GM21737 (cell line): ENCODE results near the gene EFNA4.

Experiments
- ATAC-seq: cut with Tn5 transposase; IDR thresholded peaks from one replicate; pipeline ENCODE4 v1.9.1; 2021; ENCODE audit warnings: mild to moderate bottlenecking, moderate library complexity; ENCODE audit not compliant: unreplicated experiment

Gene EFNA4

GRCh38 chr1:155032886-155033285 lies 30.7 kb upstream of the EFNA4 start:
- no peak for ATAC-seq

GRCh38 chr1:155033524-155033923 lies 30.0 kb upstream of the EFNA4 start, which contains the start of the genes DCST1 and DCST2:
Gene DCST1, plus strand, starts transcription at chr1:155033824. Its CDS starts 213 bp downstream, at chr1:155034037.
Gene DCST2, minus strand, starts transcription at chr1:155033781. Its CDS starts 80 bp downstream, at chr1:155033701.
- ATAC-seq, result no peak

- no peak for ATAC-seq
Measured at GRCh38 chr1:155034318-155035208, 29.0 kb upstream of the EFNA4 start.

DNA sequence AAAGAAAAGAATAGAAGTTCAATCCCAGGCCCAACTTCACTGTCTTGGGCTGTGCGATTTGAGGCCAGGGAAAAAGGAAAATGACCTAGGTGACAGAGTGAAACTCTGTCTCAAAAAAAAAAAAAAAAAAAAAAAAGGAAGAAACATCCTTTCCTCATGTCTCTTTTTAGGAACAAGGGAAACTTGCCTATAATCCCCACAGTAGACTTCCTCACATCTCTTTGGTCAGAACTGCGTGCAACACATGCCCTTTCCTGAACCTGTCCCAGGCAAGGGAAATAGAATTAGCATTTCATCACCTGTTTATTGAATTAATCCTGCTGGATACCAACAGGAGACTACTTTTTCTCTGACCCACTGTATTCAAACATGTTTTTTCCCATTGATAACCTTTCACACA lies 27.6 kb upstream of the EFNA4 start:
- no peak for ATAC-seq

DNA sequence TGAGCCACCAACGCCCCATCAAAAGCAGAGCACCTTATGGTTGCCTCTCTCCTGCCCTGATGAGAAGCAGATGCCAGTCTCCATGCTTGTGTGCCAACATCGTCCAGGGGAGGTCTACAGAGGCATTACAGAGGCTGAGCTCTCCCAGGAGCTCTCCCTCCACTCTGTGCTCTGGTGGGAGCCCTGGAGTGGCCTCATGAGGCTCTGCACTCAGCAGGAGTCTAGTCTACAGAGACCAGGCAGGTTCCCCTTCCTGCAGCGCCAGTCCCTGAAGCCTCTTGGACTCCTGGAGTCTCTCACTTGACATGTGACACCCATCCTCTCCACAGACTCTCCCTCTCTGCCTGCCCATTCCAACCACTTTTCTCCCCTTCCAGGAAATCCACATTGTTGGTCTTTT lies 26.5 kb upstream of the EFNA4 start:
- ATAC-seq, result no peak

GRCh38 chr1:155037851-155038441 lies 25.6 kb upstream of the EFNA4 start:
- ATAC-seq, result no peak

DNA sequence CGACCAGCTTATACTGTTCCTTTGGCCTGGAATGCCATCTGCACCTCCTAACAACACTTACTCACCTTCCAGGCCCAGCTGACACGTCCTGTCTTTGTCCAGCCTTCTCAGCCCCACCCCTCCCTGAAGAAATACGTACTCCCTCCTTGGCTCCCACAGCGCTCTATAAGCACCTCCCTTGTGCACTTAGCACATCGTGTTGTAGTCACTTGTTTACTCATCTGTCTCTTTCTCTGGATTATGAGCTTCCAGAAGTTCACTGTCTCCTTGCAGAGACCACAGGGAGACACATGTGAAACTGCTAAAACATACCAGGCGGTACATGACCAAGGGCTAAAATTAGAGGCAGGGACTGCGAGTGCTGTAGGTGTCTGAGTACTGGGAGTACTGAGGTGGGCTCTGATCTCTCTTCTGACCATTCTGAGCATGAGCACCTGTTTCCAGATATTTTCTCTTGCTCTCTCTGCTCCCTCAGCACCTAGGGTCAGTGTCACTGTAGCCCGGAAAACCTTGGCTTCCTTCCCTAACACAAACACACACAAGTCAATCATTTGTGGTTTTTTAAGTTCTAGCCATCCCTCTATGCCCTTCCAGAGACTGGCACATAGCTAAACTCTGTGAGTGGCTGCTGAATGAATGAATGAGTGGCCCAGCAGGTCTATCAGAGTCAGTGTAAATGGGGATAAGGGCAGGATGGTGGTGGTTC lies 24.8 kb upstream of the EFNA4 start:
- ATAC-seq, result no peak

DNA sequence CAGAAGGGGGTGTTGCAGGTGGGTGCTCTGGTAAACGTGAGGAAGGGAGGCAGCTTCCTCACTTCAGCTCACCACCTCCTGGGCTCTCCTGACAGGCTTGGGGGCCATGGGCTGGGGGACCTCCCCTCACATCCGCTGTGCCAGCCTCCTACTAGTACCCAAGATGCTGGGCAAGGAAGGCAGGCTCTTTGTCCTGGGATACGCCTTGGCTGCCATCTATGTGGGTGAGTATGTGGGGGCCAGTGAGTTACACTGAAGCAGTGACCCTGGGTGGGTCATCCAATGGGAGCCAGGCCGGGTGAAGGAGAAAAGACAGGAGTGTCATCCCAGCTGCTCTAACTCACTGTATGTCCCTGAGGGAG lies 24.3 kb upstream of the EFNA4 start:
- ATAC-seq, result no peak

DNA sequence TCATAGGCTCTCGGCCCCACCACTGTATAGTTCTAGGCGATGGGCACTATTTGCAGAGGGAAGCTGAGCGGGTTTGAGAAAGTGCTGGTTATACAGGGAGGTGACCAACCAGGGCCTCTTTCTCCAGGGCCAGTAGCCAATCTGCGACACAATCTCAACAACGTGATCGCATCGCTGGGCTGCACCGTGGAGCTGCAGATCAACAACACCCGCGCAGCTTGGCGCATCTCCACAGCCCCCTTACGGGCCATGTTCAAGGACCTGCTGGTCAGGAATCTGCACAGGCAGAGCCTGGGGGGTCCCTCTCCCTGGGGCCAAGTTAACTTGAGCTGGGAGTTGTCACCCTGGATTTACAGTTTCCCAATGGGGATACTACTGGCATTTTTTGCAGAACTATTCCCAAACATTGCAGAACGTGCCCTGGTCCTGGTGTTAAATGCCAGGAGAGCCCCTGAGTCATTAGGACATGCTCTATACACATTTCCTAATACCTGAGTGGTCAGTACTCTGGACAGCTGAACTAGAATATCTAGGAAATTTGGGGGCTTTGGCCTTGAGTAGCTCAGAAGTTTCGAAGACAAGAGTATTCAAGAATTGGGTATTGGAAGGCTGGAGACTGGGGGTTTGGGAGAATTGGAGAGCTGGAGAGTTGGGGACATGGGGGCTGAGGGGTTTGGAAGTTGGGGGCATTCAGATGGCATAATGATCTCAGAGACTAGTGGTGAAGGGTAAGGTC lies 23.0 kb upstream of the EFNA4 start:
- no peak for ATAC-seq

- ATAC-seq, result no peak
Measured at GRCh38 chr1:155042789-155043188, 20.8 kb upstream of the EFNA4 start.

DNA sequence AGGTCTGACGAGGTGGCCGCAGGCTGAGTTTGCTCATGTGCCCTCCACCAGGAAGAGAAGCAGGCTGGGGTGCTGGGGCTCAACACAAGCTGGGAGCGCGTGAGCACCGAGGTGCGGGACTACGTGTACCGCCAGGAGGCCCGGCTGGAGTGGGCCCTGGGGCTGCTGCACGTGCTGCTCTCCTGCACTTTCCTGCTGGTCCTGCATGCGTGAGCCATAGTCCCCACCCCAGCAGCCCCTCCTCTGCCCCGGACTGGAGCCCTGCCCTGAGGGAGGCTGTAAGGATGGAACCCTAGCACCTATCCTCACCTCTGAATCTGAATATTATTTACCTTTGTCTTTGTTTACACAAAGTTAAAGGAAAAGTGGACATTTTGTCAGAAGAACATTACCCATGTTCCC lies 20.2 kb upstream of the EFNA4 start:
- no peak for ATAC-seq

DNA sequence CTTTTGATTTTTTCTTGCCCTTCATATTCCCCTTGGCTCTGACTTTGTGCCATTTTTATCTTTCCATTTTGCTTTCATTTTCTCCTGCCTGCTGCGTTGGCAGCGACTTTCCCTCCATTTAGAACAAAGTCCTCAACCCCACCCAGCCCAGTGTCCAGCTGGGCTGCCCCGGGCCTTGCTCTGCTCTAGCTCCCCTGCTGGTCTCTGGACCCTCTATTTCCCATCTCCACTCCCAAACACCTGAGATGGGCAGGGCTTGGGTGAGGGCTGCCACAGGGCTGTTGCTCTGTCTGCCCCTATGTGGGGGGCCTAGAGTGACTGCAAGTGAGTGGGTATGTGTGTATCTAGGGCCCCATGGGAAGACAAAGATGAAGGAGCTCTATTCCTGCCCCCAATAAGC lies 19.7 kb upstream of the EFNA4 start:
- no peak for ATAC-seq

DNA sequence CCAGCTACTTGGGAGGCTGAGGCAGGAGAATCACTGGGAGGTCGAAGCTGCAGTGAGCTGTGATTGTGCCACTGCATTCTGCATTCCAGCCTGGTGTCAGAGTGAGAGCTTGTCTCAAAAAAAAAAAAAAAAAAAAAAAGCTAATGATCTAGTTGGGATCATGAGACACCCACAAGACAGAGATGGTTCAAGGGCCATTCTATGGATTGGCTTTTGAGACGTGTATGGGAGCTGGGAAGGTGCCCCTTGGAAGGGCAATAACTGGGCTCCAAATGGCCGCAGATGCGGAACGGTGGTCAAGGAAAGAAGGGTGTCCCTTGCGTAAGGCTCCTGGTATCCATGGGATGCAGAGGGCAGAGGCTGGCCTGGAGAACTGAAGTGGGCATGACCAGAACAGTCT lies 19.2 kb upstream of the EFNA4 start:
- no peak for ATAC-seq

DNA sequence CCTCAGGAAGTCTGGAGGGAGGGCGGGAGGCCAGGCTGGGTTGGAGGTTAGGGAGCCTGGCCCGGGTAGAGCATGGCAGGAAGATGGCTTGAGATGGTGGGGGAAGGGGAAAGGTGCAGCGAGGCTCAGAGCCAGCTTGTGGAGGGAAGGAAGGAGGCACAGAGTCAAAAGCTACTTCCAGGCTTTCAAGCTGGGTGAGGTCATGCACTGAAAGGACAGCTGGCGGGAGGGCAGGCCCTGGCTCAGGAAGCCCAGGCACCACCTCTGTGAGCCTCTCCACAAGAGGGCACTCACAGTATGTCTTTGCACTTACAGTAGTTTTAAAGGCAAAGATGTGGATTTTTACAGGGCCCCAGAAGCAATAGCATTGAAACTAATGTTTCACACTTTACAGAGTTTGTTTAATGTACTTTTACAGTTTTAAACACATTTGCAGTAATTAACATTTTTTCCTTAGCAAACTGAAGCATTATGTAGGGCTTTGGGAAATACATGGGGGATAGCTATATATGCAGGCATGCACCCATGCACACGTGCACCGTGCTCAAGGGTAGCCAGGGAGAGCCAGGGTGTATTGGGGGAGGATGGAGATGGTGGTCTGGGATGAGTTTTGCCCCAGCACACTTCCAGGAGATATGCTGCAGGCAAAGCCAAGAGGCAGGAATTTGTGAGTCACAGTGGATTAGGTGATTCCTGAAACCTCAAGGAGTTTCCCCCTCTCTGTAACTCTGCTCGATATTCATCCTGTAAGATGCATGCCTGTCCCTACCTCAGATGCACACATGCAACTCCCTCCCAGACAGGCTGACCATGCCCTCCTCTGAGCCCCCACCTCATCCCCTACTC lies 18.5 kb upstream of the EFNA4 start:
- no peak for ATAC-seq

DNA sequence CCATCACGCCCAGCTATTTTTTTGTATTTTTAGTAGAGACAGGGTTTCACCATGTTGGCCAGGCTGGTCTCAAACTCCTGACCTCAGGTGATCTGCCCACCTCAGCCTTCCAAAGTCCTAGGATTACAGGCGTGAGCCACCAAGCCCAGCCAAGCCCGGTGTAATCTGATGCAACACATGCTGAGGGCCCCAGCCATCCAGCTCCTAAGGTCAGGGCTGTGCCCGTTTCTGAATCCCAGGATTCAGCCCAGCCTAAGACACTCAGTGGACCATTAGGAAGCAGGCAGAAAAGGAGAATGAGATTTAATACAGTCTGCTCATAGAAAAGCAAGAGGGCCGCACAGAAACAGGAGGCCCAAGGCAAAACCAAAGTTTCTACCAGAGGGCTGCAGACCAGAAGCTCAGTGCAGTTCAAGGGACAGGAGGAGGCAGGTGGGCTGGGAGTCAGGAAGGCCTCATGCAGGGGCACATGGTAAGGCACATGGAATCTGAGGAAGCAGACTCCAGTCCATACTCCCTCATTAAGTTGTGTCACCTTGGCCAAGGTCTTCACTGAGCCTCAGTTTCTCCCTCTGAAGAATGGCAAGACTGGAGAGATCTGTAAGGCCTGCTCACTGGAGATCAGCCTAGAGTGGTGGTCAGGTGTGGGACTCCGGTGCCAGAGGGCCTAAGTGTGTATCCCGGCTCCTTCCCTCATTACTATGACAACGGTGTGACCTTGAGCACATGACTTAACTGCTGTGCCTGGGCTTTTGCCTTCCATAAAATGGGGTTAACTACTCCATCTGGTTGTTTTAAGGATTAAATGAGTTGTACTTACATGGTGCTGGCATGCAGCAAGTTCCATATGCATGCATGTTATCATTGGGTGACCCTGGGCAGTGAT lies 14.8 kb upstream of the EFNA4 start:
- no peak for ATAC-seq

DNA sequence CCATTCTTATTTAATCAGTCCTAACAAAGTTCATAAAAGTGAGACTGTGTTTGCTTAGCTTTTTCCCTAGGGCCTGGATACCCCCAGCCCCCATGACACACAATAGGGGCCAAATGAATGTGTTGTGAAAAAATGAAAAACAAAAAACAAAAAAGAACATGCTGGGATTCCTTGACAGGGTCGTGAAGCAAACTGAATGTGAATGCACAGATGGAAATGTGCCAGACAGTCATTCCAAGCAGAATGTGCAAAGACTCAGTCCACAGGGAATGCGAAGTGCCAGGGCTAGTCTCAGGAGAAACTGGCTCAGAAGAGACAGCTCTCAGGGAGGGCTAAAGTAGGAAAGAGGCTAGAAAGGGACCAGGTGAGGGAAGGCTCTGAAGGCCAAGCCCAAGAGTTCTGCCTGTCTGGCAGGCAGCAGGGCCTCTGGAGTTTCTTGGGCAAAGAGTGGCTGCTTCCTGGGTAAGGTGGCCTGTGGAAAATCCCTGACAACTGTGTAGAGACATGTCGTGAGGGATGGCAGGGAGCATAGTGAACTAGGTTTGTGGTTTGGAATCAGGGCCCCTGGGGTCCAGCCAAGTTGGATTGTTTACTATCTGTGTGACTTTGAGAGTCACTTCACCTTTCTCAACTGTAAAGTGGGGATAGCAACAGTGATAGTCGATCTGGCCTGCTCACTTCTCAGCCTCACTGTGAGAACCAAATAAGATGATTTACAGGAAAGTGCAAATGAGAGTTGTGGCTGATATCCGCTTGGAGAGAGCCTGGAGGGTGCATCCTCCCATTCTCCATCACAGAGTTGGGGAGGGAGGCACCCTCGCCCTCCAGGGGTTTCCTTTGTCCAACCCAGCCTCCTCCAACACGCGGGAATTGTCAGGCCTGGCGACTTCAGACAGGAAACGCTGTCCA lies 13.6 kb upstream of the EFNA4 start:
- no peak for ATAC-seq

- ATAC-seq, result peak; percentile 53
Measured at GRCh38 chr1:155050560-155051341, 12.8 kb upstream of the EFNA4 start, which contains the start of gene ADAM15. Gene ADAM15, plus strand, starts transcription at chr1:155051316. Its CDS starts 71 bp downstream, at chr1:155051387.
